ENCODE results near the gene ELF3. TPM values are rescaled to one million over a fixed set of nuclear protein-coding genes. Genes with fewer than 3 reads are reported as not detected.

Gene ELF3
- total and polyA plus RNA-seq, 2 experiments from 2014 or later, result 12.3 to 19.5 TPM

DNA sequence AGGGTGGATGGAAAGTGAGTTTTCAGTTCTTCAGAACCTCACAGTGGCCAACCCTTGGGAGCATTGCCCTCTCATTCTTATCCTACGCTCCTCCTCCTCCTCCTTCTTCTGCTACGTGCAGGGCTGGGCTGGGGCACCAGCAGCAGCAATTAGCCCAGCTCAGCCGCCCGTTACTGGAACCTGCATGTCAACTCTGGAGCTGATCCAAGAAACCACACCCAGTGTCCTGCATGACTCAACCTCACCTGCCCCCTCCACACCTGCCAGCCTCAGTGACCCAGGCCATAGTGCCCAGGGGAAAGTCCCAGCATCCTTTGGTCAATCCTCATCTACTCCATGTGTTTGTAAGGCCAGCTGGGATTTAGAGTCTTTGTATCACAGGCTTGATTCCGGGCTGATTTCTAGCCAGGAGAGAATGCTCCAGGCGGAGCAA, 12.6 kb downstream of the ELF3 start (continued):
- TF ChIP-seq, protein P1, sequence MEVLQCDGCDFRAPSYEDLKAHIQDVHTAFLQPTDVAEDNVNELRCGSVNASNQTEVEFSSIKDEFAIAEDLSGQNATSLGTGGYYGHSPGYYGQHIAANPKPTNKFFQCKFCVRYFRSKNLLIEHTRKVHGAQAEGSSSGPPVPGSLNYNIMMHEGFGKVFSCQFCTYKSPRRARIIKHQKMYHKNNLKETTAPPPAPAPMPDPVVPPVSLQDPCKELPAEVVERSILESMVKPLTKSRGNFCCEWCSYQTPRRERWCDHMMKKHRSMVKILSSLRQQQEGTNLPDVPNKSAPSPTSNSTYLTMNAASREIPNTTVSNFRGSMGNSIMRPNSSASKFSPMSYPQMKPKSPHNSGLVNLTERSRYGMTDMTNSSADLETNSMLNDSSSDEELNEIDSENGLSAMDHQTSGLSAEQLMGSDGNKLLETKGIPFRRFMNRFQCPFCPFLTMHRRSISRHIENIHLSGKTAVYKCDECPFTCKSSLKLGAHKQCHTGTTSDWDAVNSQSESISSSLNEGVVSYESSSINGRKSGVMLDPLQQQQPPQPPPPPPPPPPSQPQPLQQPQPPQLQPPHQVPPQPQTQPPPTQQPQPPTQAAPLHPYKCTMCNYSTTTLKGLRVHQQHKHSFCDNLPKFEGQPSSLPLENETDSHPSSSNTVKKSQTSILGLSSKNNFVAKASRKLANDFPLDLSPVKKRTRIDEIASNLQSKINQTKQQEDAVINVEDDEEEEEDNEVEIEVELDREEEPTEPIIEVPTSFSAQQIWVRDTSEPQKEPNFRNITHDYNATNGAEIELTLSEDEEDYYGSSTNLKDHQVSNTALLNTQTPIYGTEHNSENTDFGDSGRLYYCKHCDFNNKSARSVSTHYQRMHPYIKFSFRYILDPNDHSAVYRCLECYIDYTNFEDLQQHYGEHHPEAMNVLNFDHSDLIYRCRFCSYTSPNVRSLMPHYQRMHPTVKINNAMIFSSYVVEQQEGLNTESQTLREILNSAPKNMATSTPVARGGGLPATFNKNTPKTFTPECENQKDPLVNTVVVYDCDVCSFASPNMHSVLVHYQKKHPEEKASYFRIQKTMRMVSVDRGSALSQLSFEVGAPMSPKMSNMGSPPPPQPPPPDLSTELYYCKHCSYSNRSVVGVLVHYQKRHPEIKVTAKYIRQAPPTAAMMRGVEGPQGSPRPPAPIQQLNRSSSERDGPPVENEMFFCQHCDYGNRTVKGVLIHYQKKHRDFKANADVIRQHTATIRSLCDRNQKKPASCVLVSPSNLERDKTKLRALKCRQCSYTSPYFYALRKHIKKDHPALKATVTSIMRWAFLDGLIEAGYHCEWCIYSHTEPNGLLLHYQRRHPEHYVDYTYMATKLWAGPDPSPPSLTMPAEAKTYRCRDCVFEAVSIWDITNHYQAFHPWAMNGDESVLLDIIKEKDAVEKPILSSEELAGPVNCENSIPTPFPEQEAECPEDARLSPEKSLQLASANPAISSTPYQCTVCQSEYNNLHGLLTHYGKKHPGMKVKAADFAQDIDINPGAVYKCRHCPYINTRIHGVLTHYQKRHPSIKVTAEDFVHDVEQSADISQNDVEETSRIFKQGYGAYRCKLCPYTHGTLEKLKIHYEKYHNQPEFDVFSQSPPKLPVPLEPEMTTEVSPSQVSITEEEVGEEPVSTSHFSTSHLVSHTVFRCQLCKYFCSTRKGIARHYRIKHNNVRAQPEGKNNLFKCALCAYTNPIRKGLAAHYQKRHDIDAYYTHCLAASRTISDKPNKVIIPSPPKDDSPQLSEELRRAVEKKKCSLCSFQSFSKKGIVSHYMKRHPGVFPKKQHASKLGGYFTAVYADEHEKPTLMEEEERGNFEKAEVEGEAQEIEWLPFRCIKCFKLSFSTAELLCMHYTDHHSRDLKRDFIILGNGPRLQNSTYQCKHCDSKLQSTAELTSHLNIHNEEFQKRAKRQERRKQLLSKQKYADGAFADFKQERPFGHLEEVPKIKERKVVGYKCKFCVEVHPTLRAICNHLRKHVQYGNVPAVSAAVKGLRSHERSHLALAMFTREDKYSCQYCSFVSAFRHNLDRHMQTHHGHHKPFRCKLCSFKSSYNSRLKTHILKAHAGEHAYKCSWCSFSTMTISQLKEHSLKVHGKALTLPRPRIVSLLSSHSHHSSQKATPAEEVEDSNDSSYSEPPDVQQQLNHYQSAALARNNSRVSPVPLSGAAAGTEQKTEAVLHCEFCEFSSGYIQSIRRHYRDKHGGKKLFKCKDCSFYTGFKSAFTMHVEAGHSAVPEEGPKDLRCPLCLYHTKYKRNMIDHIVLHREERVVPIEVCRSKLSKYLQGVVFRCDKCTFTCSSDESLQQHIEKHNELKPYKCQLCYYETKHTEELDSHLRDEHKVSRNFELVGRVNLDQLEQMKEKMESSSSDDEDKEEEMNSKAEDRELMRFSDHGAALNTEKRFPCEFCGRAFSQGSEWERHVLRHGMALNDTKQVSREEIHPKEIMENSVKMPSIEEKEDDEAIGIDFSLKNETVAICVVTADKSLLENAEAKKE (CRISPR knock-in tag; IDR thresholded peaks at IDR 0.05), result no peak

DNA sequence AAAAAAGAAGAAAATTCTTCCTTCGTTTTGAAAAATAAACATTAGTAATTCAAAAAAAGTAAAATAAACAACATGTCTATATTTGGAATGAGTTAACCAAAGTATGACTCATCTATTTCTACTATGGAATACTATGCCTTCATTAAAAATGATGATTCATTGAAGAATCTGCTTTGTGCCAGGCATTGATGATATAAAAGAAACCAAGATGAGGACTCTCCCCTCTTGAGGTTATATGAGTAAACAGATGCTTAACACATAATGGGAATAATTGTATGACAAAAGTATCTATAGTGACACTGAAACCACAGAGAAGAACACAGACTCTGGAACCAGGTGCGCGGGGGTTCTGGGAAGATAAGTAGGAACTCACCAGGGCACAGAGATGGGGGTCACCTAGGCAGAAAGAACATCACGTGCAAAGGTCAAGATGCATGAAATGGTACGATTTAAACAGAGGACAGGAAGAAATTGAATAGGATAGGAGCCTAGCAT, 18.8 kb downstream of the ELF3 start:
- DNase-seq (ENCODE audit: low spot score) (no peak), ATAC-seq (no peak)
- Histone ChIP-seq H4K20me1 (replicated peaks; ENCODE audit: insufficient read depth) (no peaks in the 10 kb centered on the region), H3K4me1 (ENCODE audit: insufficient read depth) (no peaks in the 10 kb centered on the region), H3K4me3 (no peak overlapping the region), H3K79me2 (replicated peaks; ENCODE audit: insufficient read depth) (no peaks in the 10 kb centered on the region), H3F3A (replicated peaks; ENCODE audit: low read depth) (no peaks in the 10 kb centered on the region), H3K27ac (ENCODE audit: low read depth) (no peak overlapping the region), H3K4me2 (no peak overlapping the region), H2AFZ (no peak overlapping the region), H3K36me3 (ENCODE audit: insufficient read depth) (no peaks in the 10 kb centered on the region), H3K27me3 (ENCODE audit: insufficient read depth) (no peaks in the 10 kb centered on the region), H3K9me2 (ENCODE audit: insufficient read depth) (no peaks in the 10 kb centered on the region)
- H3K9me3 Mint-ChIP-seq, result no peaks in the 10 kb centered on the region; the same call in 2 of the 3 replicates
- no peak overlapping the region for H3K4me3 Mint-ChIP-seq
- H3K4me1 Mint-ChIP-seq, result no peaks in the 10 kb centered on the region
- no peak overlapping the region for H3K27ac Mint-ChIP-seq
- no peaks in the 10 kb centered on the region for H3K27me3 Mint-ChIP-seq (ENCODE audit: insufficient read depth, low read depth, poor library complexity)
- no peaks in the 10 kb centered on the region for H3K36me3 Mint-ChIP-seq (ENCODE audit: low read depth)
- TF ChIP-seq JUNB (IDR thresholded peaks at IDR 0.05; ENCODE audit: unreplicated experiment) (no peak), NANOG (IDR thresholded peaks at IDR 0.05; ENCODE audit: borderline replicate concordance) (no peak), CREB1 (CRISPR knock-in tag; IDR thresholded peaks at IDR 0.05; ENCODE audit: low read depth) (no peak), ZNF331 (CRISPR knock-in tag; IDR thresholded peaks at IDR 0.05; ENCODE audit: low read depth) (no peak), ZNF114 (CRISPR knock-in tag; IDR thresholded peaks at IDR 0.05) (no peak), STAT1 (IDR thresholded peaks at IDR 0.05; ENCODE audit: unreplicated experiment) (no peak), POLR2AphosphoS5 (IDR thresholded peaks at IDR 0.05; ENCODE audit: low read depth) (no peak), EZH2phosphoT487 (IDR thresholded peaks at IDR 0.05; ENCODE audit: unreplicated experiment) (no peak)
- TF ChIP-seq, protein P2, sequence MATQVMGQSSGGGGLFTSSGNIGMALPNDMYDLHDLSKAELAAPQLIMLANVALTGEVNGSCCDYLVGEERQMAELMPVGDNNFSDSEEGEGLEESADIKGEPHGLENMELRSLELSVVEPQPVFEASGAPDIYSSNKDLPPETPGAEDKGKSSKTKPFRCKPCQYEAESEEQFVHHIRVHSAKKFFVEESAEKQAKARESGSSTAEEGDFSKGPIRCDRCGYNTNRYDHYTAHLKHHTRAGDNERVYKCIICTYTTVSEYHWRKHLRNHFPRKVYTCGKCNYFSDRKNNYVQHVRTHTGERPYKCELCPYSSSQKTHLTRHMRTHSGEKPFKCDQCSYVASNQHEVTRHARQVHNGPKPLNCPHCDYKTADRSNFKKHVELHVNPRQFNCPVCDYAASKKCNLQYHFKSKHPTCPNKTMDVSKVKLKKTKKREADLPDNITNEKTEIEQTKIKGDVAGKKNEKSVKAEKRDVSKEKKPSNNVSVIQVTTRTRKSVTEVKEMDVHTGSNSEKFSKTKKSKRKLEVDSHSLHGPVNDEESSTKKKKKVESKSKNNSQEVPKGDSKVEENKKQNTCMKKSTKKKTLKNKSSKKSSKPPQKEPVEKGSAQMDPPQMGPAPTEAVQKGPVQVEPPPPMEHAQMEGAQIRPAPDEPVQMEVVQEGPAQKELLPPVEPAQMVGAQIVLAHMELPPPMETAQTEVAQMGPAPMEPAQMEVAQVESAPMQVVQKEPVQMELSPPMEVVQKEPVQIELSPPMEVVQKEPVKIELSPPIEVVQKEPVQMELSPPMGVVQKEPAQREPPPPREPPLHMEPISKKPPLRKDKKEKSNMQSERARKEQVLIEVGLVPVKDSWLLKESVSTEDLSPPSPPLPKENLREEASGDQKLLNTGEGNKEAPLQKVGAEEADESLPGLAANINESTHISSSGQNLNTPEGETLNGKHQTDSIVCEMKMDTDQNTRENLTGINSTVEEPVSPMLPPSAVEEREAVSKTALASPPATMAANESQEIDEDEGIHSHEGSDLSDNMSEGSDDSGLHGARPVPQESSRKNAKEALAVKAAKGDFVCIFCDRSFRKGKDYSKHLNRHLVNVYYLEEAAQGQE (IDR thresholded peaks at IDR 0.05; ENCODE audit: unreplicated experiment), result no peak
- TF ChIP-seq, protein P3, sequence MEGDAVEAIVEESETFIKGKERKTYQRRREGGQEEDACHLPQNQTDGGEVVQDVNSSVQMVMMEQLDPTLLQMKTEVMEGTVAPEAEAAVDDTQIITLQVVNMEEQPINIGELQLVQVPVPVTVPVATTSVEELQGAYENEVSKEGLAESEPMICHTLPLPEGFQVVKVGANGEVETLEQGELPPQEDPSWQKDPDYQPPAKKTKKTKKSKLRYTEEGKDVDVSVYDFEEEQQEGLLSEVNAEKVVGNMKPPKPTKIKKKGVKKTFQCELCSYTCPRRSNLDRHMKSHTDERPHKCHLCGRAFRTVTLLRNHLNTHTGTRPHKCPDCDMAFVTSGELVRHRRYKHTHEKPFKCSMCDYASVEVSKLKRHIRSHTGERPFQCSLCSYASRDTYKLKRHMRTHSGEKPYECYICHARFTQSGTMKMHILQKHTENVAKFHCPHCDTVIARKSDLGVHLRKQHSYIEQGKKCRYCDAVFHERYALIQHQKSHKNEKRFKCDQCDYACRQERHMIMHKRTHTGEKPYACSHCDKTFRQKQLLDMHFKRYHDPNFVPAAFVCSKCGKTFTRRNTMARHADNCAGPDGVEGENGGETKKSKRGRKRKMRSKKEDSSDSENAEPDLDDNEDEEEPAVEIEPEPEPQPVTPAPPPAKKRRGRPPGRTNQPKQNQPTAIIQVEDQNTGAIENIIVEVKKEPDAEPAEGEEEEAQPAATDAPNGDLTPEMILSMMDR (conservative IDR thresholded peaks at IDR 0.05; ENCODE audit: low read depth in 2 of 2), result no peak

Measured in GM23338 (cell line).